Renal cortex interstitium (tissue), 11 donors: Measurements from ENCODE around the gene IL1RAP. TPM values are rescaled to one million over a fixed set of nuclear protein-coding genes. Genes with fewer than 3 reads are reported as not detected.

Experiments
- DNase-seq, 11 donors: peaks; one replicate each; pipeline ENCODE4 v3.0.0-alpha.2; 2013; ENCODE audit warnings: low read depth in 9 of 11, low spot score in 4 of 11; ENCODE audit errors: extremely low read depth in 1 of 11
- polyA plus RNA-seq, 3 donors: library from polyadenylated mRNA; unstranded; fragments of 120-200 nt; gene quantifications; one replicate each; pipeline ENCODE4 v1.2.1, GENCODE V29; 2013; ENCODE audit not compliant: insufficient read length in 3 of 3

IL1RAP gene
- polyA plus RNA-seq, 3 donors: 15.9 to 18.3 (median 18.1) TPM

DNA sequence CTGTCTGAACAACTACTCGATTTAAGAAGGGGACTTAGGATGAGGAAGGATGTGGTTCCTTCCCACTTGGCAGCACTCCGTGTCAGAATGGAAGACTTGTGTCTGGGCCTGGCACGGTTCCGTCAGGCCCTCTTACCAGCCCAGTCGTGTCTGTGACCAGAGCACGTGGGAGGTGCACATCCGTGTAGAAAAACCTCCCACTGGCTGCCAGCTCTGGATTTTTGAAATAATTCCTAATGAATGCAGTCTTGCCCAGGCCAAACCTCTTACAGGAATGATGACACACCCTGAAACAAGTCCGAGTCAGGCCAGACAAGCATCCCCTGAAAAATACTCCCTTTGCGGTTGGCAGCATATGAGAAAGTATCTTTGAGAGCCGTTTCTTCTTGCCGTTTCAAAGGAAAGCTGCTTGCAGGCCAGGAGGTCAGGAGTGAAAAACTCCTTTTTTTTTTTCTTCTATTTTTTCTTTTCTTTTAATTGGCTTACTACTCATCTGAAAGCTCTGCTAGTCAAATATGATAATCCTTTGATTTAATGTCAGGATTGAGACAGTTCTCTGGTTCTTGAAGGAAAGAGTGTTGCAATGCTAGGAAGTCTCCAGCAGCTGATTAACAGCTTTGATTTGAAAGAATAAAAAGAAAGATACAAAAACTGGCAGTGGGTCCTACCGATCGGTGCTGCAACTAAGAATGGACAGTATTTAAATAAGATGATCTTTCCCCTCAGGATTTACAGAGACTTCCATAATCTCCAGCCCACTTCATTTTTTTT, 19.8 kb downstream of the IL1RAP start:
- peak in 1 of 11 donors; percentile 11 for DNase-seq

DNA sequence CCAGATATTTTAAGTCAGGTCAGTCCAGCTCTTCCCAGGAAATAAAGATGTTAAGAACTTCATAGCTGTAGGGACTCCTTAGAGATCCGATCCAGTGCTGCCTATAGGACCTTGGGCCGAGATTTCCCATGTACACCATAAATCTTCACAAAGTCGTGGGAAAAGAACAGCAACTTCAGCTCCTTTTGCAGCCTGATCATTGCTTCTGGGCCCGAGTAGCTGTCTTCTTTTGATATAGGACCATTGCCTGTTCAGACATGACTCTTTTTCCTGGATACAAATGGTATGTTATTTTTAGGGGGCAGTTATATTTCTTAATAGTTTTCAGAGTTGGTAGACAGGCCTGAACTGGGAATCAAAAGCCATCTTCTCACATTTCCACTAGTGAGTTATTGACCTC, 20.5 kb downstream of the IL1RAP start:
- no peak for DNase-seq

DNA sequence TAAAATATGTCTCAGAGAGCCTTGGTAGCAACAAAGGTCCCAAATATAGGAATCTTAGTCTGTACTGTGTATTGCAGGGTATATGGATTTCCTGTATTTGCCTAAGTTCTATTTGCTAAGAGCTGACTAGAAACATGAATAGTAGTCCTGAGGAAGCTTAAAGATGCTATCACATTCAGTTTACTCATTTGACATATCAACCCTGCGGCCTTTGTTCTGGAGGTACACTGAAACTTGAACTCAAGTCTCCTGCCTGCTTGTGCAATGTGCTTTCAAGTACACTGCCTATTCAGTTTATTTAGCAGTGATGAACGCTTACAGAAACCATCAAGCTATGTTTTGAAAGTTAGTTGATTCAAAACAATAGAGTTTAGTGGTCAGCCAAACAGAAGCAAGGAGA, 21.1 kb downstream of the IL1RAP start:
- DNase-seq: no peak

GRCh38 chr3:190537146-190537545, 23.3 kb downstream of the IL1RAP start:
- no peak for DNase-seq

- DNase-seq: no peak
Measured at GRCh38 chr3:190538288-190538687, 24.4 kb downstream of the IL1RAP start.

- DNase-seq: no peak
Measured at GRCh38 chr3:190539526-190539925, 25.6 kb downstream of the IL1RAP start.

GRCh38 chr3:190541008-190541407, 27.1 kb downstream of the IL1RAP start:
- DNase-seq: no peak

GRCh38 chr3:190541560-190541959, 27.7 kb downstream of the IL1RAP start:
- no peak for DNase-seq

- DNase-seq: no peak
Measured at GRCh38 chr3:190542846-190543245, 29.0 kb downstream of the IL1RAP start.

DNA sequence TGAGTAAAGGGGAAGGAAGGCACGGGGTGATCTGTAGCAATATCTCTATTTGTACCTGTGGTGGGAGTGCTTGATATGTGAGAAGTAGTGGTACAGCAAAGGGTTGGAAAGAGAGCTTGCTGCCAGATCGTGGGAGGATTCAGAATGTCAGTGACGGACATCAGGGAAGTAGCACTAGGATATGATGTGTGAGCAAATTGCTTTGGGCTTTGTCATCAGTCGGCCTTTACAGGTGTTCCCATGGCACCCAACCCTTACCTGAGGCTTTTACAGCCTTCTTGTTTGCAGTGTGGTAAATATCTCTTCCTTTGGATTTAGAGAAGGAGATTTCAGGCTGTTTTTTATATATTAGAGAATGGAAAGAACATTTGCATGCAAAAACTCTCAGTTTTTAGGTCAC, 29.8 kb downstream of the IL1RAP start:
- DNase-seq: no peak

DNA sequence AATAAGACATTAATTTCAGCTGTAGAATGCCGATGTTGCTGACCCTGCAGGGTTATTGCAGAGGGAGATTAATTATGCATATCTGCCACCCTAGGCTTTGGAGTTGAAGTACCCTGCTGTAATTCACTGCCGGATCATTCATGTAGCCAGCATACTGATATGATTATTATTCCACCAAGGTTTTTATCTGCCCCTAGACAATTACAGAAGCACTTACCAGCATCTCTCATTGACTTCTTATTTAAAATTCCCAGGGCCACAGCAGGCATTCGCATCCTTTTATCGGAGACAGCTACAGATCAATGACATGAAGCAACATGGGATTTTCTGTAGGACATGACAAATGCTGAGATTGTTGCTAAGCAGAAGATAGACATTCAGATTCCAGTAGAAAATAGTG, 31.3 kb downstream of the IL1RAP start:
- DNase-seq: no peak

- DNase-seq: no peak
Measured at GRCh38 chr3:190546881-190547510, 33.1 kb downstream of the IL1RAP start.

DNA sequence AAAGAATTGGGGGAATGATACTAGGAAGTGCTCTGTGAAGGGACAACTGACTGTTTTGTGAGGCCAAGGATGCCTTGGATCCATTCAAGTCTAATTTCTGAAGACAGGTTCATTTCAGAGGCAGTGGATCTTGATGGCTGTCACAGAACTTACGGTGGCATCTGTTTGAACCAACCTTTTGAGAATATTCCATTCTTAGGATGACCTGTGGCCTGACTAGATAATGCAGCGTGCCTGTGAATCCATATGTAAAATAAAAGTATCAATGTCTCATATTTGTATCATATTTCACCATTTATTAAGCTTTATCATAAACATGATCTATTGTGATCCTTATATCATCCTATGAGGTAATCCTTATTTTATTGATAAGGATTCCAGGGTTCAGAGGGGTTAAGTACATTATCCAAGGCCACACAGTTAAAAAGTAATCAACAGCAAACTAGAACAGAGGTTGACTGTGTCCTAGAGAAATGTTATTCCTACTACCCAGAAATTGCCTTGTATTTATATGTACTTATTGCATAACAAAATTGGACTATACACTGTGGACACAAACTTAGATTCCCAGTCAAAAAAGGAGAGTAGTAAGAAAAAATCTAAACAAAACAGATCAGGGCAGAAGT, 34.3 kb downstream of the IL1RAP start:
- no peak for DNase-seq

DNA sequence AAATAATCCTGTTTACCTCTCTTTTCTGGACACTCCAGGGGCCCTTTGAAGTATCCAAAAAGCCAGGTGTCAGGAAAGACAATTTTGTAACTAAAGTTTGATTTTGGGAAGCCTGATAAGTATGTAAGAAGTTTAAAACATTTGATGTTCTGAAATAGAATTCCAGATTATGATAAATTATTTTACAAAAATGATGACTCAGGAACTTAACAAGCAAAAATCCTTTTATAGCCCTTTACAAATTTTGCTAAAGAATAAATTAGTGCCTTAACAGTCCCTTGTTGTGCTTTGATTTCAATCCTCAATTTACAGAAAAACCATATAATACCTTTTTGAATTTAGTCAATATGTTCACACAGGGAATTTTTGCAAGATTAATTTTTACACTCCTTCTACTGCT, 38.1 kb downstream of the IL1RAP start:
- DNase-seq: no peak

GRCh38 chr3:190552969-190553759, 39.3 kb downstream of the IL1RAP start:
- no peak for DNase-seq

GRCh38 chr3:190554197-190554596, 40.3 kb downstream of the IL1RAP start:
- DNase-seq: no peak

DNA sequence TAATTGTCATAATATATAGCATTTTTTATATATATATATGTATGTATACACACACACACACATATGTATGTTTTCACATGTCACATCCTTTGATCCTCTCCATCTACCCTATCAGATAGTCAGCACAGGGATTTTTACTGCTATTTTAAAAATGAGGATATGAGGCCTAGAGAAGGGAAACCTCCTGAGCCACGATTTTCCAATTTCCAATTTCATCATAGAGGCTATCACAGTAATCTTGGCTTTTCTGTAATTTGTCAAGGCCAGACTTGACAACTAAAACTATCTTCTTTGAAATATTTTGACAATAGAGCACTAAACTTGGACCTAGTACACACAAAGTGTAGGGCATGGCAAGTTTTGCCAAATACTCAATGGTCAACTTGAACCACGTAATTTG, 42.5 kb downstream of the IL1RAP start:
- DNase-seq: no peak

GRCh38 chr3:190557296-190557695, 43.4 kb downstream of the IL1RAP start:
- no peak for DNase-seq

DNA sequence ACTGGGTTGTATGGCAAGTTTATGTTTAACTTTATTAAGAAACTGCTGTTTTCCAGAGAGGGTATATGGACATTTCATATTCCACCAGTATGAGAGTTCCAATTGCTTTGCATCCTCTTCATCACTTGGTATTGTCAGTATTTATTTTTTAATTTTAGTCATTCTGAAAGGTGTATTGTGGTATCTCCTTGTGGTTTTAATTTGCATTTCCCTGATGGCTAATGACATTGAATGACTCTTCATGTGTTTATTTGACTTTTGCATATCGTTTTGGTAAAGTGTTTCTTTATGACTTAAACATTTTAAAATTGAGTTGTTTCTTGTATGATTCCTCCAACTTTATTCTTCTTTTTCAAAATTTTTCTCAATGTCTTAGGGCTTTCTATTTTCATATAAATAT, 44.4 kb downstream of the IL1RAP start:
- DNase-seq: no peak

- no peak for DNase-seq
Measured at GRCh38 chr3:190558796-190559195, 44.9 kb downstream of the IL1RAP start.
